HG03378 (cell line): ENCODE data around the gene FAM81A.

Experiments used
- ATAC-seq: cut with Tn5 transposase; IDR thresholded peaks from one replicate; pipeline ENCODE4 v1.9.1; 2021; ENCODE audit warnings: mild to moderate bottlenecking, moderate library complexity; ENCODE audit not compliant: unreplicated experiment

Gene FAM81A

DNA sequence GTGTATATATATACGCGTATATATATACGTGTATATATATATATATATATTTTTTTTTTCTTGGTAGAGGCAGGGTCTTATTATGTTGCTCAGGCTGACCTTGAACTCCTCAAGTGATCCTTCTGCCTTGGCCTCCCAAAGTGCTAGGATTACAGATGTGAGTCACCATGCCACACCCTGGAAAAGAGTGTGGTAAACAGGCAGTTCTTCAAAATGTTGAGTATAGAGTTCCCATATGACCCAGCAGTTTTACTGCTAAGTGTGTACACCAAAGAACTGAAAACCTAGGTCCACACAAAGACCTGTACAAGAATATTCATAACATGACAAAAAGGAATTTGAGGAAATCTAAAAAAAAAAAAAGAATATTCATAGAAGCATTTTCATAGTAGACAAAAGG lies 101.8 kb downstream of the FAM81A start:
- no peak for ATAC-seq

DNA sequence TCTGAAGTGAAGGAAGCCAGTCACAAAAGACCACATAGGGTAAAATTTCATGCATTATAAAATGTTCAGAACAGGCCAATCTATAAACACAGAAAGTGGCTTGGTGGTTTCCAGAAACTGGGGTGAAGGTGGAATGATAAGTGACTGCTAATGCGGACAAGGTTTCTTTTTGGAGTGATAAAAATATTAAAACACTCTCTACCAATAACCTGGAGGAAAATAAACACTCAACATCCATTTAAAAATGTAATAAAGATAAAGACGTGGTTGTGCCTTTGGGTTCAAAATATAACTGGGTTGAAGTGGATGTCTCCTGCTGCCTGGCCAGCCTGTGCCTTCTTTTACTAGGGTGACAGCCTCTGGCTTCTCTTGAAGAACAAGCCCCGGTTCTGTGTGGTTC lies 102.7 kb downstream of the FAM81A start:
- ATAC-seq: no peak

DNA sequence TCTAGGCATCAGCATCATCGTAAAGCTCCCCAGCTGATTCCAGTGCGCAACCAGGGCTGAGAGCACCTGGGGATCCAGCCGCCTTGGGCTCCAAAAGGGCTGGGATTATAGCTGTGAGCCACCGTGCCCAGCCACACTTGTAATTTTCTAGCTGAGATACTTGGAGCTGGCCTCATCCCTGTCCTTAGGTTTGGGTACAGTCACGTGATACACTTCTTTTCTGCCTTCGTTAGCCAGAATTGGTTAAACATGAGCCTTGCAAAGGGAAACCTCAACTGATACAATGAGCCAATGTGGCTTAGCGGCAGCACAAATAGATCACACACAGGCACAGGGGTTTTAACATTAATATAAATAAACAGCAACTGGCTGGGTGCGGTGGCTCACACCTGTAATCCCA lies 103.8 kb downstream of the FAM81A start:
- ATAC-seq: no peak

DNA sequence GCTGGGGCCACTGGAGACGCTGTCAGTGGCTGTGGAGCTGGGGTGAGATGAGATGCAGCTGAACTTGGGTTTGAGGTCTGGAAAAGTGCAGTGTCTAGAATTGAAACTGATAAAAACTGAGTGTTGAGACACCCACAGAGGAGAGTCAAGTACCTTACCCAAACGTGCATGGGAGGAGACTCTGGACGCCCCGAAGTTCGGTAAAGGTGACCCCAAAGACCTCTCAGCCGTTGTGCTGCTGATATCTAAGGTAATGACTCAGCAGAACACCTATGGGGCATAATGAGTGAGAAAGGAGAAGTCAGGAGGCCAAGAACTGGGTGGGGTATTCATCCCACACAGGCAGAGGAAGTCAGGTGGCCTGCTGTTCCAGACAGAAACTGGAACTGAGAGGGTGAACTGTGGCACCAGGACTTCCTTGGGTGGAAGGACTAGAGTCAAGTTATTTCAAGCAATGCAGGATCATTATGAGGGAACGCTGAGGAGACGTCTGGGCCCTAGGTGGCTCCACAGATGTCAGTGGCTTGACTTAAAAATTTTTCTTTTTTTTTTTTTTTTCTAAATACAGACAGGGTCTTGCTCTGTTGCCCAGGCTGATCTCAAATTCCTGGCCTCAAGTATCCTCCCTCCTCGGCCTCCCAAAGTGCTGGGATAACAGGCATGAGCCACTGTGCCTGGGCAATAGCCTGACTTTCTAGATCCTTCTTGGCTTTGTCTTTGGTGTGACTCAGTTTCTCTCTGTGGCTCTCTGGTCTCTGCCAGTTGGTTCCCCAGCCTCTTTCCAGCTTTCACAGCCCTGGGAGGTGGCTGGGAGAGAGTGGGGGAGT lies 105.9 kb downstream of the FAM81A start:
- peak; percentile 79 for ATAC-seq

DNA sequence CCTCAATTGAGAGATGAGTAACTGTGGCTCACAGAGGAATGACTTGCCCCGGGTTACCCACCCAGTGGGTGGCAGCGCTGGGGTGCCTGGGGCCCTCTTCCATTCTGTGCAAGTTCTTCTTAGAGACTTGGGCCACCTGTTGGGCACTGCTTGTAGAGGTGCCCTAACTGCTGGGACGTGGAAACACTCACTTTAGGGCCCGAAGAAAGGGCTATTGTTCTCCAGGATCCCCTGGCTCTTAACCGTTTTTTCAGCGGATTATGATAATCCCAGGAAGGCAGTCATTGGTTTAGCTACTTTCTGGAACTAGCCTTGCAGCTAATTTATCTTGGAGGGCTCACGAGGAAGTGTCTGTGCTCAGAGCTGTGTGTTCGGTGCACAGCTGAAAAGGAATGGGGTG lies 107.6 kb downstream of the FAM81A start:
- no peak for ATAC-seq

DNA sequence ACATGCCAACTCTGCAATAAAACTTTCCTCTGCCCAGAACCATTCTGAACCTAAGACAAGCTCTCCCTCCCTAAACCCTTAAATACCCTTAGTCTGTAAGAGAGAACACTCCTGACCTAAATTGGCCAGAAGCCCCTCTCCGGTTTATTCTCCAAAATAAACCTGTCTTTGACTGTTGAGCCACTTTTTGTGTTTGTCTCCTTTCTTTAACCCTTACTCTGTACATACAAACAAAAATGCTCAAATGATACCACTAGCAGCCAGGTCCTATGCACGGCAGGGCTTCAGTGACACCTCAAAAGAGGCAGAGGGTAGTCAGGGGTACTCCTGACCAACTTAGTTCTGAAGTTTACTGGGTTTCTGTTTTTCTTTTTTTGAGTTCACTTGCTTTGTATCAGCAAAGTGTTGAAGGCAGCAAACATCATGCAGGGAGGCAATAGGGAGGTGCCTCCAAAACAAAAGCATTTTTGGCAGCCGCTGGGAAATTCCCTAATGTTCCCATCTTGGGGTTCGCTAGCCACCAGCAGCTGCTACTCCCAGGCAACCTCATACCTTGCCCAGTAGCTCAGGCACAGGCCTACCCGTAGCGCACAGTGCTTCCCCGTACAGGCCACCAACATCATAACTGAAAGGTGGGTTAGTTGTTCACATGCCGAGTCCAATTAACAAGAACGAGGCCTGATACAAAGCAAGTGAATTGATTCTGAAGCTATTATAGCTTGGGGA lies 110.7 kb downstream of the FAM81A start:
- ATAC-seq: no peak

DNA sequence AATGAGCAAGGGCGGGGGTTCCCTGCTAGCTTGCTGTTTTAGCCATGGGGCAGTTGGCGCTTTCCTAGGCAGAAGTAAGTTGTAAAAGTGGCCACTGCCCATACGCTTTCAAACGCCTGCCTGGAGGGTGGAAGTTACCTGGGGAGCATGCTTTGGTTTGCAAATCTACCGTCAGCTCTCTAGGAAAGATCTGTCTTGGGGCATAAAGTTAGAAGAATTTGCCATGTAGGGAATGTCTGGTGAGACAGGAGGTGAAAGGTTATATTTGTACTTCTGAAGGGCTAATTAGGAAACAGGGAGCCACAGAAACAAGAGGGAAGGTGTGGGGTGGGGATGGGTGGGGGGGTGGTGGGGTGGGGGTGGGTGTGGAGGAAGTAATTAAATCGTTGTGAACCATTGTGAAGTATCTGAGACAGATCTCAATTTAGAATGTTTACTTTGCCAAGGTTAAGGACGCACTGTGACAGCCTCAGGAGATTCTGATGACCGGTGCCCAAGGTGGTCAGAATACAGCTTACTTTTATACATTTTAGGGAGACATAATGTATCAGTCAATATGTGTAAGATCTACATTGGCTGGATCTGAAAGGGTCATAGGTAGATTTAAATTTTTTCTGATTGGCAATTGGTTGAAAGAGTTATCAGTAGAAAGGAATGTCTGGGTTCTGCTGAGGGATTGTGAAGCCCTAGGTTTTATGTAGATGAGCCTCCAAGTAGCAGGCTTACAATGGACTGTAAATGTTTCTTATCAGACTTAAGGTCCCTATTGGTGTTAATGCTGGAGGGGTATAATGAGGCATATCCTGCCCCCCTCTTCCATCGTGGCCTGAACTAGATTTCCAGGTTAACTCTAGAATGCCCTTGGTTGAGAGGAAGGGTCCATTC lies 111.6 kb downstream of the FAM81A start:
- ATAC-seq: no peak

DNA sequence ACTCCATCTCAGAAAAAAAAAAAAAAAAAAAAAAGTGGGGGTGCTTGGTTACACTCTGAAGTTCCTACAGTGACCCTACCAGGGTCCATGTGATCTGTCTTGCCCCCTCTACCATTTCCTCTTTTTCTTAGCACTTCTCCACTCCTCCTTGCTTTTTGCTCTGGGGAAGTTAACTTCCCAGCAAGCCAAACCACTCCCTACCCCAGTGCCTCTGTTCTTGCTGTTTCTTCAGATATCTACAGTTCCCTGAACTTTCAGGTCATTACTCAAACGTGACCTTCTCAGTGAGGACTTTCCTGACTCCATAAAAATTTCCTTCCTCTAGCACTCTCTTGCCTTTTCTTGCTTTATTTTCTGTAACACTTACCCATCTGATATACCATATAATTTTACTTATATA lies 112.5 kb downstream of the FAM81A start:
- no peak for ATAC-seq

DNA sequence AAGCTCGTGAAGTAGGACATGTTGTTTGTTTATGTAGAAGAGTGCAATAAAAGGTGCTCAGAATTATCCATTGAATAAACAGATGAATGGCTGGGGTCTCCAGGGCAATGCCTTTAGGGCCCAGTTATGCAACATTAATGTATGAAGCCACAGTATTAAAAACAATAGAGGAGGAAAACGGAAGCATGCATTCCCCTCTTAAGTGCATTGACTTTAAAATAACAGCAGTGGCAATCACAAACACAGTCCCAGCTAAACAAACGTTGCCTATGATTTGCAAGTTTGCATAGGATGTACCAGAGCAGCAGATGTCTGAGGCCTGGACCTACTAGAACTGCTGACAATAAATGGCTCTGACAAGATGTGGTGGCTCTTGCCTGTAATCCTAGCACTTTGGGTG lies 113.0 kb downstream of the FAM81A start:
- no peak for ATAC-seq

DNA sequence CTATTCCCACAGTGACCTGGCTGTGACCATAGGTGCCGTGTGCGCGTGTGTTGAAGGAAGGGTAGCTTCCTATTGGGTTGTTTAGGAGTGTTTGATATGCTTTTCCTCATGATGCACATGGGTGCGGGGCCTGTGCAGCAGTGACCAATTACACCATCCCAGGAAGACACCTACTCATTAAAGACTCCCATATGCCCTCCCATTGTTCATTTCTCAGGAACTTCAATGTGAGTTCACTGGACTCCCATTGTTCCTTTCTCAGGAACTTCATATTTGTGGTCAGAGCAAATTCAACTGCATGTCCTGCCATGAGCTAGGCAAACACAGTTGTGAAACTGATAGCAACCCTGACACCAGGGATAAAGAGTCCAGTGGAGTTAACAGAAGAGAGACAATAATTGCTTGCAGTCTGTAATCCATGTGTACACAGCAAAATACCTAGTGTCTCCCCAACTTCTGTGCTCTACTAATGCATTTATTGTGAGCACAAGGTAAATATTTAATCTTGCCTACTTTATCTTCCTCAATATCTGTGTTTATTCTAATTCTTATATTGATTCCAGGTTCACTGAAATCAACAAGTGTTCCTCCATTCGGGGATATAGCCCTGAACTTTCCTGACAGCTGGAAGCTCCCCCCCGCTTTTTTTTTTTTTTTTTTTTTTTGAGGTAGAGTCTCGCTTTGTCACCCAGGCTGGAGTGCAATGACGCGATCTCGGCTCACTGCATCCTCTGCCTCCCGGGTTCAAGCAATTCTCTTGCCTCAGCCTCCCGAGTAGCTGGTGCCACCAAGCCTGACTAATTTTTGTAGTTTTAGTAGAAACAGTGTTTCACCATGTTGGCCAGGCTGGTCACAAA lies 116.1 kb downstream of the FAM81A start:
- no peak for ATAC-seq

DNA sequence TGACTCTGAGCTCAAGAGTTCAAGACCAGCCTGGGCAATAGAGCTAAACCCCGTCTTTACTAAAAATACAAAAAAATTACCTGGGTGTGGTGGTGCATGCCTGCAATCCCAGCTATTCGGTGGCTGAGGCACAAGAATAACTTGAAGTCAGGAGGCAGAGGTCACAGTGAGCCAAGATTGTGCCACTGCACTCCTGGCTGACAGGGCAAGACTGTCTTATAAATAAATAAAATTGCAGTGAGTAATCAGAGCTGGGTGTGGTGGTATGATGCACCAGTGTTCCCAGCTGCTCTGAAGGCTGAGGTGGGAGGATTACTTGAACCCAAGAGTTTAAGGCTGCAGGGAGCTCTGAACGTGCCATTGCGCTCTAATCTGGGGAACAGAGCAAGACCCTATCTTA lies 117.7 kb downstream of the FAM81A start:
- no peak for ATAC-seq

DNA sequence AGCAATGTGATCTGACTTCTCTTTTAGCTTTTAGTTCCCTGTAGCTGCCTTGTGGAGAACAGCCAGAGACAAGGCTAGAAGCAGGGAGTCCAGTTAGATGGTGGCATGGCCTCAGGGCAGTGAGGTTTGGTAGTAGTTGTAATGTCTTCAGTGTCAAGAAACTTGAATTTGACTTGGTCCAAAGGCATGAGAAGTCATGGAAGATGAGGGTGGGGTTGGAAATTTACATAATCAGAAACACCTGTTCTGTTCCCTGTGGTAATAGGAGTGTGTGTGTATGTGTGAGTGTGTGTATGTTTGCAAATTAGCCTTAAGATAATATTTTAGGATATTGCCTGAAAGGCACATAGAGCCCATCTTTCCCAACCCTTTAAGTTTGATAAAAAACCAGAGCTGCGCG lies 118.4 kb downstream of the FAM81A start:
- no peak for ATAC-seq

DNA sequence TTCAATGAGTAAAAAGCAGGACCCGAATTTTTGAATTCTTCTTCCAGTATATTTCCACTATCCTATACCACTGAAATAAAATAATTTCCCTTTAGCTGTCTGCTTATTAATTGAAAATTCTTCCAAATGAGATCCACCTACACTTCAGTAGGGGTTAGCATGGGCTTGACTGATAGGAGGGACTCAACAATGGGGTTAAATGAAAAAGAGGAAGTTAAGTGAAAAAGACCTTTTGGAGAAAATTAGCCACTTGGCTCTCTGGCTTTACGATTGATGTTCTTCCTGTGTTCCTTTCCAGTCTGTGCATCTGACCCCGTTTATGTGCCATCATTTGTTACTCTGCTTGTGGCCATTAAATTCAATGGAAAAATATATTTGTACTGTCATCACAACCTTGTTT lies 119.6 kb downstream of the FAM81A start:
- ATAC-seq: no peak

DNA sequence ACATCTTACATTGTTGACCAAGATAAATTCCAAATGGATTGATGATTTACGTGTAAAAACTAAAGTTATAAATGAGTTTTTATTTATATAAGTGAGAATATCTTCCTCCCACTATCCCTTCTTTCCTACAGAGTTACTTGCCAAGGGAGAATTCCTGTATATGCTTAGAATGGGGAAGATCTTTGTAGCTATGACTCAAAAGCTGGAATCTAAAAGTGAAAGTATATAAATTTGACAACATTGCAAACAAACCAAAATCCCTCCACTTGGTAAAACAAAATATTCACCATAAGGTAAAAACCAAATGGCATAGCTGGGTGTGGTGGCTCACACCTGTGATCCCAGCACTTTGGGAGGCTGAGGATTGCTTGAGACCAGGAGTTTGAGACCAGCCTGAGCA lies 120.9 kb downstream of the FAM81A start:
- ATAC-seq: no peak

DNA sequence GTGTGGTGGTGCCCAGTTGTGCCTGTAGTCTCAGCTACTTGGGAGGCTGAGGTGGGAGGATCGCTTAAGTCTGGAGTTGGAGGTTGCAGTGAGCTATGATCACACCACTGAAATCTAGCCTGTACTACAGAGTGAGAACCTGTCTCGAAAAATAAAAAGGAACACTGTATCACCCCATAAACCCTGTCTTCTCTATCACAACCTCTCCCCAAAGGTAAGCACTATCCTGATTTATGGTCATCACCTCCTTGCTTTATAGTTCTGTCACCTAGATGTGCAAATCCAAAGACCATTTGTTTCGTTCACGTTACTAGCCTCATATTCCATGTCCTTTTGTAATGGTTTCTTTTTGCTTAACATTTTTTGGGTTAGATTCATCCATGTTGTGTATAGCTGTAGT lies 123.6 kb downstream of the FAM81A start:
- no peak for ATAC-seq

DNA sequence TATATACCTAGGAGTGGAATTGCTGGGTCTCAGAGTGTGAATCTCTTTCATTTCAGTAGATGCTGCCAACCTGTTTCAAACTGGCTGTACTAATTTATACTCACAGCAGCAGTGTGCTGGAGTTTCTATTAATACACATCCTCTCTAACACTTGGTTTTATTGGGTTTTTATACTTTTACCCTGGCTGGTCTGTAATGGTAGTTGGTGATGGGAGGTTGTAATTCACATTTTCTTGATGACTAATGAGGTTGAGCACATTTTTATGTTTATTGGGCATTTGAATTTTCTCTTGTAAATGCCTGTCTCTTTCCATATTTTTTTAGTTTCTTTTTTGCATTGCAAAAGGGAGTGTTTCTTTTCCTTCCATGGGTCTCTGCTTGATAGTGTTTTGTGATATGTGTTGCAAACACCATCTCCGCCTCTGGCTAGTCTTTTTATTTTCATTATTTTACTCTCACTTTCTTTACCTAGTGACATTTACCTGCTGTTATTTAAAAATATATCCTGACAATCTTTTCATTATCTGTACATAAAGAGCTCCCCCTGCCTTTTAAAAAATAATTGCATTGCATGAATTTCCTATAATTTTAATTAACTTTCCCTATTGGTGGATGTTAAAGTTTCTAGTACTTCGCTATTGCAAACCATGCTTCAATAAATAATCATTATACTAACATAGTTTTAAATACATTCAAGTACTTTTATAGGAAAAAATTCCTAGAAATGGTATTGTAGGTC lies 124.6 kb downstream of the FAM81A start:
- ATAC-seq: no peak

DNA sequence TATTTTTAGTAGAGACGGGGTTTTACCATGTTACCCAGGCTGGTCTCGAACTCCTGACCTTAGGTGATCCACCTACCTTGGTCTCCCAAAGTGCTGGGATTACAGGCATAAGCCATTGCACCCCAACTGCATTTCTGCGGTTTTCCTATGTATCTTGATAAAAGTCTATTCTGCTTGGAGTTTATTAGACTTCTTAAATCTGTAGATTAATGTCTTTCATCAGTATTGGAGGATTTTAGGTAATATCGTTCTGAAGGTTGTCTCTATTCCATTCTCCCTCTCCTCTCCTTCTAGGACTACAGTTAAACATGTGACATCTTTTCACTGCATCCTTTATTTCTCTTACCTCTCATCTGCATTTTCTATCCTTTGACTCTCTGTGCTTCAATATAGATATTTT lies 127.3 kb downstream of the FAM81A start:
- ATAC-seq: no peak

DNA sequence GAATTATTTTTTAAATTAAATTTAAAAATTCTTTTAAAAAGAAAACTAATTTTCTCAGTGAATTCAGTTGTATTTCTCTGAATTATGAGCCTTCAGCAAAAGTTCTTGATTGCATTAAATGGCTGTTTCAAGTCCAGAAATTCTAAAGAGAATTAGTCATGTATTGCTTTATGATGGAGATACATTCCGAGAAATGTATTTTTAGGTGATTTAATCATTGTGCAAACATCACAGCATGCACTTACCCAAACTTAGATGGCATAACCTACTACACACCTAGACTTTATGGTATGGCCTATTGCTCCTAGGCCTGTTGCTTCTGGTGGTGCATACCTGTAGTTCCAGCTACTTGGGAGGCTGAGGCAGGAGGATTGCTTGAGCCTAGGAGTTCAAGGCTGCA lies 129.3 kb downstream of the FAM81A start:
- no peak for ATAC-seq

DNA sequence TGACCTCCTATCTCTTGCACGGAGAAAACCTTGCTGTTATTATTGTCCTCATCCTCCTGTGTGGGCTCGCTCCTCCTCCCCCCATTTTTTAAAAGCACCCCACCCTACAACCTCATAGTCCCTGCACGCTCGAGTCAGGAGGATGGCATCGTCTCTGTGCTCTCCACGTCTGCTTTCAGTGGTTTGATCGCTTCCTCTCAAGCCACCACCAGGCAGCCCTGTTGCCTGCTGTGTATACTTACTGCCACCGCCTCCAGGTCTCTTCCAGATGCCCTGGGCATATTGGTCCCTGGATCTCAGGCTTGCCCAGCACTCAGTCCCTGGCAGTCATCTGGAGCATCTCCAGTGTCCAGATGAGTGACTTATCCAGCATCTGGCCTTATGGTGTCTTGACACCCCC lies 131.5 kb downstream of the FAM81A start:
- no peak for ATAC-seq

DNA sequence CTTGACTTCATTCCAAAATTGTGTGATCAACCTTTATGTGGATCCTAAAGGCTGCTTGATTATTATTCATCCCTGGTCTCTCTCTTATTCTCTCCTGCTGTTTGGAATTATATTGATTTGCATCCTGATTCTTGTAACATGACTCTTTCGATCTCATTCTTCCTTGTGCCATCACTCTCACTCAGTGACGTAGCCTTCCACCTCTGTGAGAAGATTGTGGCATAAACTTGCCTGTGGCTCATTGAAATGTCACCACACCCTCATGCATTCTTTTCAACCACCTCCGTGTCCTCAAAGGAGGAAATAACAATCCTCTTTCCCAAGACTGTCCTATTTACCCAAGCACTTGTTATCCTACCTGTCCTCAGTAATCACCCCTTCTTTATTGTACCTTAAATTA lies 132.3 kb downstream of the FAM81A start:
- ATAC-seq: no peak
